ENCODE results near the gene PLCL2. TPM values are rescaled to one million over a fixed set of nuclear protein-coding genes. Genes with fewer than 3 reads are reported as not detected.

PLCL2 gene
- 5.6 TPM for total RNA-seq

GRCh38 chr3:16884748-16885592, at the start of gene PLCL2:
PLCL2 (plus strand) TSS chr3:16884955; CDS start chr3:16885040, 85 bp downstream.
- no peak for DNase-seq (ENCODE audit: extremely low spot score in 2 of 2)
- Histone ChIP-seq H3K9me3 (no peaks in the 10 kb centered on the region), H3K4me3 (peak within 1 kb of the TSS; percentile 73 to 89), H3K27me3 (no peaks in the 10 kb centered on the region), H3K27ac (peak within 1 kb of the TSS; percentile 95), H3K36me3 (no peaks in the 10 kb centered on the region), H3K4me1 (peaks cover 39% of the 10 kb centered on the region)
- intact Hi-C loops (cut with DNase I): no loop called here
- peak in 1 of 2 donors; percentile 34 for TF ChIP-seq POLR2AphosphoS5 (IDR thresholded peaks at IDR 0.05; ENCODE audit: insufficient read depth in 1 of 2, low read depth in 1 of 2)
- no peak for TF ChIP-seq POLR2A (IDR thresholded peaks at IDR 0.05)

- Histone ChIP-seq H3K4me1 (no peaks in the 10 kb centered on the region), H3K27me3 (no peaks in the 10 kb centered on the region), H3K27ac (no peak overlapping the region), H3K36me3 (no peaks in the 10 kb centered on the region), H3K4me3 (no peak overlapping the region), H3K9me3 (no peaks in the 10 kb centered on the region)
- DNase-seq (ENCODE audit: extremely low spot score in 2 of 2): no peak
- TF ChIP-seq POLR2A (IDR thresholded peaks at IDR 0.05) (no peak), CTCF (IDR thresholded peaks at IDR 0.05) (no peak), POLR2AphosphoS5 (IDR thresholded peaks at IDR 0.05; ENCODE audit: insufficient read depth in 1 of 2, low read depth in 1 of 2) (no peak)
- intact Hi-C loops (cut with DNase I): no loop called here
These were observed 48.1 kb upstream of the PLCL2 start for GRCh38 chr3:16836505-16837237.

GRCh38 chr3:16837602-16838001, 47.2 kb upstream of the PLCL2 start:
- no peak for TF ChIP-seq POLR2A (IDR thresholded peaks at IDR 0.05)
- no peak for TF ChIP-seq POLR2AphosphoS5 (IDR thresholded peaks at IDR 0.05; ENCODE audit: insufficient read depth in 1 of 2, low read depth in 1 of 2)
- TF ChIP-seq CTCF (IDR thresholded peaks at IDR 0.05): no peak
- Histone ChIP-seq H3K27me3 (no peaks in the 10 kb centered on the region), H3K4me1 (no peaks in the 10 kb centered on the region), H3K9me3 (no peaks in the 10 kb centered on the region), H3K27ac (no peak overlapping the region), H3K36me3 (no peaks in the 10 kb centered on the region), H3K4me3 (no peak overlapping the region)
- DNase-seq (ENCODE audit: extremely low spot score in 2 of 2): no peak
- intact Hi-C loops (cut with DNase I): no loop called here

GRCh38 chr3:16838561-16838960, 46.2 kb upstream of the PLCL2 start:
- TF ChIP-seq POLR2A (IDR thresholded peaks at IDR 0.05): no peak
- no peak for TF ChIP-seq POLR2AphosphoS5 (IDR thresholded peaks at IDR 0.05; ENCODE audit: insufficient read depth in 1 of 2, low read depth in 1 of 2)
- TF ChIP-seq CTCF (IDR thresholded peaks at IDR 0.05): no peak
- Histone ChIP-seq H3K27me3 (no peaks in the 10 kb centered on the region), H3K9me3 (no peaks in the 10 kb centered on the region), H3K36me3 (no peaks in the 10 kb centered on the region), H3K27ac (no peak overlapping the region), H3K4me3 (no peak overlapping the region), H3K4me1 (no peaks in the 10 kb centered on the region)
- DNase-seq (ENCODE audit: extremely low spot score in 2 of 2): no peak
- intact Hi-C loops (cut with DNase I): no loop called here

GRCh38 chr3:16839271-16840100, 45.3 kb upstream of the PLCL2 start:
- H3K4me1 ChIP-seq: no peaks in the 10 kb centered on the region
- H3K36me3 ChIP-seq: no peaks in the 10 kb centered on the region
- TF ChIP-seq POLR2A (IDR thresholded peaks at IDR 0.05) (no peak), POLR2AphosphoS5 (IDR thresholded peaks at IDR 0.05; ENCODE audit: insufficient read depth in 1 of 2, low read depth in 1 of 2) (no peak), CTCF (IDR thresholded peaks at IDR 0.05) (no peak)
- H3K27ac ChIP-seq: no peak overlapping the region
- intact Hi-C loops (cut with DNase I): no loop called here
- no peaks in the 10 kb centered on the region for H3K27me3 ChIP-seq
- H3K9me3 ChIP-seq: no peaks in the 10 kb centered on the region
- no peak overlapping the region for H3K4me3 ChIP-seq
- DNase-seq (ENCODE audit: extremely low spot score in 2 of 2): no peak

Measured in vagina (tissue), 2 donors.